ENCODE data around the gene MEST. TPM values are rescaled to one million over a fixed set of nuclear protein-coding genes. Genes with fewer than 3 reads are reported as not detected.
A peak's percentile ranks its signal among the peaks of the same experiment; 100 is the strongest.
"Not testable (repeated sequence)": the region's sequence is repeated elsewhere in the genome, so short reads cannot be mapped to it uniquely, and the experiment has no call there.

The MEST gene
- total and polyA plus RNA-seq, 2 donors from 2014 or later = 23.6 to 31.0 TPM

DNA sequence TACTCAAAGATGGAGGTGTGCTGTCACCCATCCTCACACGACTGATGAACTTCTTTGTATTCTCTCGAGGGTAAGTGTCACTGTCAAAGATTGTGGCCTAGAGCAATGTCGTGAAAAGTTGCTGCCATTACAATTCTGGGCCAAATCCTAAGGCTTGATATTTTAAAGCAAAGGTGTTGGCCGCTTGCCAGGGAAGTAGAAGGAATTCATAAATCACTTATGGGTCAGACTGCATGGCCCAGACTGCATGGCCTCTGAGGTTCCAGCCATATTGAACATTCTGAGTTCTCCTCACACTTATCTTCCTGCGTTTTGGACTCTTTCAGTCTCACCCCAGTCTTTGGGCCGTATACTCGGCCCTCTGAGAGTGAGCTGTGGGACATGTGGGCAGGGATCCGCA lies 8.6 kb downstream of the MEST start:
- no peak overlapping the region for H3K9ac ChIP-seq (ENCODE audit: low read length in 3 of 3)
- intact Hi-C loops (cut with DNase I) = no loop called here
- DNase-seq = no peak
- no peaks in the 10 kb centered on the region for H3K9me3 ChIP-seq (ENCODE audit: control insufficient read depth in 2 of 3, insufficient read depth in 1 of 3, low read length in 3 of 3)
- H3K36me3 ChIP-seq (ENCODE audit: control insufficient read depth in 2 of 3, insufficient read depth in 3 of 3, low read length in 3 of 3) = peaks cover 0 to 14% (median 4%) of the 10 kb centered on the region in 3 donors
- H3K27ac ChIP-seq (ENCODE audit: low read depth in 2 of 2, low read length in 2 of 2) = no peak overlapping the region
- no peaks in the 10 kb centered on the region for H3K4me1 ChIP-seq (ENCODE audit: control insufficient read depth in 2 of 3, insufficient read depth in 2 of 3, low read depth in 1 of 3, low read length in 3 of 3)
- no peaks in the 10 kb centered on the region for H3K27me3 ChIP-seq (ENCODE audit: control insufficient read depth, insufficient read depth, low read length)
- no peak overlapping the region for H3K4me3 ChIP-seq (ENCODE audit: low read length in 3 of 3)
- TF ChIP-seq, protein P1, sequence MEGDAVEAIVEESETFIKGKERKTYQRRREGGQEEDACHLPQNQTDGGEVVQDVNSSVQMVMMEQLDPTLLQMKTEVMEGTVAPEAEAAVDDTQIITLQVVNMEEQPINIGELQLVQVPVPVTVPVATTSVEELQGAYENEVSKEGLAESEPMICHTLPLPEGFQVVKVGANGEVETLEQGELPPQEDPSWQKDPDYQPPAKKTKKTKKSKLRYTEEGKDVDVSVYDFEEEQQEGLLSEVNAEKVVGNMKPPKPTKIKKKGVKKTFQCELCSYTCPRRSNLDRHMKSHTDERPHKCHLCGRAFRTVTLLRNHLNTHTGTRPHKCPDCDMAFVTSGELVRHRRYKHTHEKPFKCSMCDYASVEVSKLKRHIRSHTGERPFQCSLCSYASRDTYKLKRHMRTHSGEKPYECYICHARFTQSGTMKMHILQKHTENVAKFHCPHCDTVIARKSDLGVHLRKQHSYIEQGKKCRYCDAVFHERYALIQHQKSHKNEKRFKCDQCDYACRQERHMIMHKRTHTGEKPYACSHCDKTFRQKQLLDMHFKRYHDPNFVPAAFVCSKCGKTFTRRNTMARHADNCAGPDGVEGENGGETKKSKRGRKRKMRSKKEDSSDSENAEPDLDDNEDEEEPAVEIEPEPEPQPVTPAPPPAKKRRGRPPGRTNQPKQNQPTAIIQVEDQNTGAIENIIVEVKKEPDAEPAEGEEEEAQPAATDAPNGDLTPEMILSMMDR (IDR thresholded peaks at IDR 0.05; ENCODE audit: borderline replicate concordance, extremely low read depth, insufficient read depth) = no peak
- FAIRE-seq = no peak

DNA sequence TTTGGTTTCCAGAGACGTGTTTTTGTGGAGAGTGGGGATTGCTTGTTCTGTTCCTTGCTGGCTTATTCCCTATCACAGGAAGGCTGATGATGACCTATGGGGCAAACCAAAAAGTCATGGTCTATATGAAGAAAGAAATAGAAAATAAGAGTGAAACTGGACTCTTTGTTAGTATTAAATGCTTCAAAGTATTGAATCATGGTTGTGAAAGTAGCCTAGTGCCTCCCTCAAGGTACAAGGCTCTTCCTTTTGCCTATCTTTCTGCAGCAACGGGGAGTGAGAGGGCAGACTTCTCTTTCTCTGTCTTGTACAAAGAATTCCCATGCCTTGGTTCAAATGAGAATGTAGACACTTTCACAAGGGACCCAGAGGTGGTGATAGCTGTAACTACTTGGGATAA lies 9.0 kb downstream of the MEST start:
- Histone ChIP-seq H3K9ac (ENCODE audit: low read length in 3 of 3) (no peak overlapping the region), H3K4me1 (ENCODE audit: control insufficient read depth in 2 of 3, insufficient read depth in 2 of 3, low read depth in 1 of 3, low read length in 3 of 3) (no peaks in the 10 kb centered on the region), H3K9me3 (ENCODE audit: control insufficient read depth in 2 of 3, insufficient read depth in 1 of 3, low read length in 3 of 3) (no peaks in the 10 kb centered on the region), H3K4me3 (ENCODE audit: low read length in 3 of 3) (no peak overlapping the region), H3K27me3 (ENCODE audit: control insufficient read depth, insufficient read depth, low read length) (no peaks in the 10 kb centered on the region), H3K36me3 (ENCODE audit: control insufficient read depth in 2 of 3, insufficient read depth in 3 of 3, low read length in 3 of 3) (peaks cover 0 to 14% (median 4%) of the 10 kb centered on the region in 3 donors), H3K27ac (ENCODE audit: low read depth in 2 of 2, low read length in 2 of 2) (no peak overlapping the region)
- TF ChIP-seq, protein P1 (IDR thresholded peaks at IDR 0.05; ENCODE audit: borderline replicate concordance, extremely low read depth, insufficient read depth) = no peak
- intact Hi-C loops (cut with DNase I) = no loop called here
- DNase-seq = no peak
- no peak for FAIRE-seq

DNA sequence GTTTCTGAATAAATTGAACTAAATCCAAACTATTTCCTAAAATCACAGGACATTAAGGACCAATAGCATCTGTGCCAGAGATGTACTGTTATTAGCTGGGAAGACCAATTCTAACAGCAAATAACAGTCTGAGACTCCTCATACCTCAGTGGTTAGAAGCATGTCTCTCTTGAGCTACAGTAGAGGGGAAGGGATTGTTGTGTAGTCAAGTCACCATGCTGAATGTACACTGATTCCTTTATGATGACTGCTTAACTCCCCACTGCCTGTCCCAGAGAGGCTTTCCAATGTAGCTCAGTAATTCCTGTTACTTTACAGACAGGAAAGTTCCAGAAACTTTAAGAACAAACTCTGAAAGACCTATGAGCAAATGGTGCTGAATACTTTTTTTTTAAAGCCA lies 13.9 kb downstream of the MEST start:
- FAIRE-seq = no peak
- Histone ChIP-seq H3K27ac (ENCODE audit: low read depth in 2 of 2, low read length in 2 of 2) (no peak overlapping the region), H3K4me1 (ENCODE audit: control insufficient read depth in 2 of 3, insufficient read depth in 2 of 3, low read depth in 1 of 3, low read length in 3 of 3) (no peaks in the 10 kb centered on the region), H3K36me3 (ENCODE audit: control insufficient read depth in 2 of 3, insufficient read depth in 3 of 3, low read length in 3 of 3) (peaks cover 10 to 15% (median 11%) of the 10 kb centered on the region in 3 donors), H3K9ac (ENCODE audit: low read length in 3 of 3) (no peak overlapping the region), H3K9me3 (ENCODE audit: control insufficient read depth in 2 of 3, insufficient read depth in 1 of 3, low read length in 3 of 3) (no peaks in the 10 kb centered on the region), H3K27me3 (ENCODE audit: control insufficient read depth, insufficient read depth, low read length) (no peaks in the 10 kb centered on the region), H3K4me3 (ENCODE audit: low read length in 3 of 3) (no peak overlapping the region)
- no peak for DNase-seq
- intact Hi-C loops (cut with DNase I) = no loop called here
- TF ChIP-seq, protein P1 (IDR thresholded peaks at IDR 0.05; ENCODE audit: borderline replicate concordance, extremely low read depth, insufficient read depth) = no peak

DNA sequence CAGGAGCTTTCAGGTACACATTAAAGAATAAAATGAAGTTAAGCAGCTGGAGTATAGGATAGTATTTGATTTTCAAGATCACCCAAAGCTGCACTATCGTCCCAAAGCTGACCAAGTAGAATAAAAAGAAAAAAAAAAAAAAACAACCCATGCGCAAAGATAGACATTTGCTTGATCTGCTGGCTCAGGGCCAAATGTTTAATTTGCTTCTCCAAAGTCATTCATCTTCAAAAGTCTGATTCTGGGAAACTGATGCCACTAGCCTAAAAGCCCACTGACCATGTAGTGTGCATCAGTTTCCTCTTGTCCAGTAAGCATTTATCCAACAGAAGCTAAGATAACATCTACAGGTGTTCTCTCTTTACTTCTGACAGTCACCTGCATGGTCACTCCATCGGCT lies 14.5 kb downstream of the MEST start:
- Histone ChIP-seq H3K4me1 (ENCODE audit: control insufficient read depth in 2 of 3, insufficient read depth in 2 of 3, low read depth in 1 of 3, low read length in 3 of 3) (no peaks in the 10 kb centered on the region), H3K9me3 (ENCODE audit: control insufficient read depth in 2 of 3, insufficient read depth in 1 of 3, low read length in 3 of 3) (no peaks in the 10 kb centered on the region), H3K4me3 (ENCODE audit: low read length in 3 of 3) (no peak overlapping the region), H3K36me3 (ENCODE audit: control insufficient read depth in 2 of 3, insufficient read depth in 3 of 3, low read length in 3 of 3) (peaks cover 10 to 15% (median 11%) of the 10 kb centered on the region in 3 donors), H3K27me3 (ENCODE audit: control insufficient read depth, insufficient read depth, low read length) (no peaks in the 10 kb centered on the region), H3K27ac (ENCODE audit: low read depth in 2 of 2, low read length in 2 of 2) (no peak overlapping the region), H3K9ac (ENCODE audit: low read length in 3 of 3) (no peak overlapping the region)
- FAIRE-seq = no peak
- TF ChIP-seq, protein P1 (IDR thresholded peaks at IDR 0.05; ENCODE audit: borderline replicate concordance, extremely low read depth, insufficient read depth) = no peak
- intact Hi-C loops (cut with DNase I) = no loop called here
- no peak for DNase-seq

DNA sequence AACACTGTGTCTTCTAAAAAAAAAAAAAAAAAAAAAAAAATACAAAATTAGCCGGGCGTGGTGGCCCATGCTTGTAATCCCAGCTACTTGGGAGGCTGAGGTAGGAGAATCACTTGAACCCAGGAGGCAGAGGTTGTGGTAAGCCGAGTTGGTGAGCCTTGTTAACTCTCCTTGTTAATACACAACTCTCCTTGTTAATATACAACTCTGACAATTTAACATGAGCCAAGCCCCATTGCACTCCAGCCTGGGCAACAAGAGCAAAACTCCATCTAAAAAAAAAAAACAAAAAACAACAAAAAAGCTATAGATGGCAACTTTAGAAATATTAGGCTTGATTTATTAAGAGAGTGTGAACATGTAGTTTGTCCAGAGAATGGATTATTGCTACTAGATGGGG lies 20.2 kb downstream of the MEST start:
- peaks cover 8 to 13% (median 11%) of the 10 kb centered on the region in 3 donors for H3K36me3 ChIP-seq (ENCODE audit: control insufficient read depth in 2 of 3, insufficient read depth in 3 of 3, low read length in 3 of 3)
- intact Hi-C loops (cut with DNase I); H3K4me1 ChIP-seq (ENCODE audit: control insufficient read depth in 2 of 3, insufficient read depth in 2 of 3, low read depth in 1 of 3, low read length in 3 of 3); H3K4me3 ChIP-seq (ENCODE audit: low read length in 3 of 3); H3K9ac ChIP-seq (ENCODE audit: low read length in 3 of 3); H3K27ac ChIP-seq (ENCODE audit: low read depth in 2 of 2, low read length in 2 of 2); H3K9me3 ChIP-seq (ENCODE audit: control insufficient read depth in 2 of 3, insufficient read depth in 1 of 3, low read length in 3 of 3); H3K27me3 ChIP-seq (ENCODE audit: control insufficient read depth, insufficient read depth, low read length): not testable (repeated sequence)
- FAIRE-seq = peak; percentile 11
- peak in 2 of 5 donors; percentile 52 to 60 for DNase-seq

Data from kidney (tissue), 14 donors.